Trophoblast cell (in vitro differentiated cells and primary cell): Measurements from ENCODE around the gene ZFAND2A.
"Not testable (repeated sequence)": the region's sequence is repeated elsewhere in the genome, so short reads cannot be mapped to it uniquely, and the experiment has no call there.

Experiments
- DNase-seq, 2 donors: peaks; one replicate each; pipeline ENCODE4 v3.0.0-alpha.2; 2016
- H2AFZ ChIP-seq: 2 replicates; pipeline ENCODE4 v1.6.1; 2013; ENCODE audit warnings: low read length, moderate library complexity, mild to moderate bottlenecking; ENCODE audit not compliant: insufficient read depth, poor library complexity
- H2AK5ac ChIP-seq: 2 replicates; pipeline ENCODE4 v1.6.1; 2013; ENCODE audit warnings: mild to moderate bottlenecking, low read length
- H2BK120ac ChIP-seq: 2 replicates; pipeline ENCODE4 v1.6.1; 2013; ENCODE audit warnings: low read length, mild to moderate bottlenecking, moderate library complexity; ENCODE audit not compliant: insufficient read depth, poor library complexity
- H2BK12ac ChIP-seq: 2 replicates; pipeline ENCODE4 v1.6.1; 2013; ENCODE audit warnings: mild to moderate bottlenecking, low read length, moderate library complexity
- H2BK5ac ChIP-seq: 2 replicates; pipeline ENCODE4 v1.6.1; 2013; ENCODE audit warnings: low read length, low read depth, moderate library complexity, mild to moderate bottlenecking; ENCODE audit not compliant: poor library complexity
- H3K14ac ChIP-seq: 2 replicates; pipeline ENCODE4 v1.6.1; 2013; ENCODE audit warnings: mild to moderate bottlenecking, low read length
- H3K18ac ChIP-seq: 2 replicates; pipeline ENCODE4 v1.6.1; 2013; ENCODE audit warnings: mild to moderate bottlenecking, low read length
- H3K23ac ChIP-seq: 2 replicates; pipeline ENCODE4 v1.6.1; 2013; ENCODE audit warnings: low read length
- H3K27ac ChIP-seq: 2 replicates; pipeline ENCODE4 v1.5.1; 2013; ENCODE audit warnings: low read depth, mild to moderate bottlenecking, inconsistent platforms, low read length, moderate library complexity
- H3K27me3 ChIP-seq: 2 replicates; pipeline ENCODE4 v1.6.1; 2013; ENCODE audit warnings: inconsistent platforms, mild to moderate bottlenecking, low read length, moderate library complexity; ENCODE audit not compliant: insufficient read depth
- H3K36me3 ChIP-seq, 2 experiments: 1 replicate in 1 of 2; 2 replicates in 1 of 2; pipeline ENCODE4 v1.6.1; 2013; ENCODE audit warnings: low read length in 2 of 2, mild to moderate bottlenecking in 2 of 2, moderate library complexity in 1 of 2; ENCODE audit not compliant: insufficient read depth in 2 of 2, control insufficient read depth in 1 of 2
- H3K4ac ChIP-seq: 2 replicates; pipeline ENCODE4 v1.6.1; 2013; ENCODE audit warnings: low read depth, mild to moderate bottlenecking, low read length, moderate library complexity
- H3K4me1 ChIP-seq, 2 experiments: 1 replicate in 1 of 2; 2 replicates in 1 of 2; pipeline ENCODE4 v1.6.1; 2013; ENCODE audit warnings: low read length in 2 of 2, mild to moderate bottlenecking in 2 of 2, moderate library complexity in 1 of 2; ENCODE audit not compliant: insufficient read depth in 2 of 2, control insufficient read depth in 1 of 2
- H3K4me2 ChIP-seq: 2 replicates; pipeline ENCODE4 v1.6.1; 2013; ENCODE audit warnings: inconsistent platforms, mild to moderate bottlenecking, low read length, moderate library complexity
- H3K4me3 ChIP-seq: 2 replicates; pipeline ENCODE4 v1.5.1; 2013; ENCODE audit warnings: mild to moderate bottlenecking, low read depth, low read length, inconsistent platforms
- H3K79me1 ChIP-seq: one replicate; pipeline ENCODE4 v1.6.1; 2013; ENCODE audit warnings: low read length
- H3K79me2 ChIP-seq: 2 replicates; pipeline ENCODE4 v1.6.1; 2013; ENCODE audit warnings: low read length, mild to moderate bottlenecking; ENCODE audit not compliant: control insufficient read depth, insufficient read depth, poor library complexity
- H3K9ac ChIP-seq: 2 replicates; pipeline ENCODE4 v1.6.1; 2013; ENCODE audit warnings: mild to moderate bottlenecking, low read length
- H3K9me3 ChIP-seq: 2 replicates; pipeline ENCODE4 v1.6.1; 2013; ENCODE audit warnings: low read depth, mild to moderate bottlenecking, control low read depth, inconsistent platforms, low read length; ENCODE audit not compliant: insufficient read depth
- H4K12ac ChIP-seq: 2 replicates; pipeline ENCODE4 v1.6.1; 2013; ENCODE audit warnings: low read depth, mild to moderate bottlenecking, low read length, moderate library complexity
- H4K8ac ChIP-seq: 2 replicates; pipeline ENCODE4 v1.6.1; 2013; ENCODE audit warnings: low read depth, mild to moderate bottlenecking, low read length, moderate library complexity
- H4K91ac ChIP-seq: one replicate; pipeline ENCODE4 v1.6.1; 2013; ENCODE audit warnings: low read depth, mild to moderate bottlenecking, low read length, moderate library complexity
- WGBS: extraction: QIAGEN DNeasy Blood & Tissue Kit; methylation state at CpG from one replicate; pipeline ENCODE4 v1.1.7; 2013; ENCODE audit warnings: missing lambda C conversion rate; ENCODE audit not compliant: insufficient read length, insufficient coverage; ENCODE audit errors: extremely low coverage; 5-methylcytosine and 5-hydroxymethylcytosine counted together

Gene ZFAND2A

GRCh38 chr7:1174881-1175596, 15.0 kb upstream of the ZFAND2A start:
- H3K4me2 ChIP-seq = no peak overlapping the region
- H3K9me3 ChIP-seq = peaks cover 1% of the 10 kb centered on the region
- H2AK5ac ChIP-seq = no peak overlapping the region
- H3K14ac ChIP-seq = no peak overlapping the region
- no peak overlapping the region for H2BK12ac ChIP-seq
- H4K8ac ChIP-seq = no peak overlapping the region
- no peak overlapping the region for H3K4me3 ChIP-seq
- WGBS = no CpG with 5 or more reads among the region's 29 CpGs
- no peak overlapping the region for H4K91ac ChIP-seq
- no peak overlapping the region for H3K9ac ChIP-seq
- H3K23ac ChIP-seq = no peak overlapping the region
- H2BK120ac ChIP-seq = no peak overlapping the region
- no peak overlapping the region for H2BK5ac ChIP-seq
- H3K79me1 ChIP-seq = no peaks in the 10 kb centered on the region
- H3K18ac ChIP-seq = no peak overlapping the region
- no peaks in the 10 kb centered on the region for H3K36me3 ChIP-seq
- no peak overlapping the region for H2AFZ ChIP-seq
- no peak overlapping the region for H3K27ac ChIP-seq
- no peak overlapping the region for H3K4ac ChIP-seq
- H3K79me2 ChIP-seq = no peaks in the 10 kb centered on the region
- H4K12ac ChIP-seq = peak overlapping the region; percentile 59
- peak in 1 of 2 donors; percentile 70 for DNase-seq
- no peaks in the 10 kb centered on the region for H3K27me3 ChIP-seq
- peaks cover 2 to 6% of the 10 kb centered on the region in 2 experiments for H3K4me1 ChIP-seq

- Histone ChIP-seq H3K4me1 (peaks cover 2 to 8% of the 10 kb centered on the region in 2 experiments), H3K9ac (no peak overlapping the region), H2BK5ac (no peak overlapping the region), H3K79me1 (no peaks in the 10 kb centered on the region), H3K27ac (no peak overlapping the region), H2AFZ (no peak overlapping the region), H3K9me3 (peaks cover 1% of the 10 kb centered on the region), H4K12ac (no peak overlapping the region), H3K4me3 (no peak overlapping the region), H3K27me3 (no peaks in the 10 kb centered on the region), H3K23ac (no peak overlapping the region), H4K8ac (no peak overlapping the region), H3K4me2 (no peak overlapping the region), H3K18ac (no peak overlapping the region), H3K79me2 (no peaks in the 10 kb centered on the region), H2AK5ac (no peak overlapping the region), H2BK120ac (no peak overlapping the region), H3K36me3 (no peaks in the 10 kb centered on the region), H3K4ac (no peak overlapping the region), H2BK12ac (no peak overlapping the region), H3K14ac (no peak overlapping the region), H4K91ac (no peak overlapping the region)
- WGBS = no CpG with 5 or more reads among the region's 11 CpGs
- no peak for DNase-seq
These were observed 14.0 kb upstream of the ZFAND2A start for GRCh38 chr7:1174002-1174401.

GRCh38 chr7:1172666-1173523, 12.9 kb upstream of the ZFAND2A start:
- H3K79me2 ChIP-seq = no peaks in the 10 kb centered on the region
- H3K18ac ChIP-seq = no peak overlapping the region
- H3K4me1 ChIP-seq = peaks cover 2 to 8% of the 10 kb centered on the region in 2 experiments
- no peak overlapping the region for H3K27ac ChIP-seq
- H3K9ac ChIP-seq = no peak overlapping the region
- no peak overlapping the region for H2AFZ ChIP-seq
- peaks cover 1% of the 10 kb centered on the region for H3K9me3 ChIP-seq
- H4K12ac ChIP-seq = no peak overlapping the region
- H2AK5ac ChIP-seq = no peak overlapping the region
- no peak overlapping the region for H3K4me3 ChIP-seq
- H3K14ac ChIP-seq = no peak overlapping the region
- no peaks in the 10 kb centered on the region for H3K27me3 ChIP-seq
- no peak overlapping the region for H3K4me2 ChIP-seq
- no peak overlapping the region for H2BK5ac ChIP-seq
- H3K79me1 ChIP-seq = no peaks in the 10 kb centered on the region
- H2BK120ac ChIP-seq = no peak overlapping the region
- H3K23ac ChIP-seq = no peak overlapping the region
- no peaks in the 10 kb centered on the region for H3K36me3 ChIP-seq
- H4K91ac ChIP-seq = no peak overlapping the region
- H2BK12ac ChIP-seq = no peak overlapping the region
- no peak for DNase-seq
- no CpG with 5 or more reads among the region's 27 CpGs for WGBS
- H3K4ac ChIP-seq = no peak overlapping the region
- H4K8ac ChIP-seq = no peak overlapping the region

- H3K4me1 ChIP-seq = not testable (repeated sequence)
These were observed 11.5 kb upstream of the ZFAND2A start for GRCh38 chr7:1171516-1171915.

More at GRCh38 chr7:1171516-1171915, 11.5 kb upstream of the ZFAND2A start:
- not testable (repeated sequence) for H2BK5ac ChIP-seq, H3K27me3 ChIP-seq, H3K23ac ChIP-seq, H4K8ac ChIP-seq, H4K12ac ChIP-seq, H4K91ac ChIP-seq, H3K36me3 ChIP-seq, H3K4ac ChIP-seq, H3K9me3 ChIP-seq, H3K27ac ChIP-seq, H3K4me2 ChIP-seq, H3K4me3 ChIP-seq, H2BK120ac ChIP-seq, H3K18ac ChIP-seq, H3K79me2 ChIP-seq, H3K9ac ChIP-seq, H3K79me1 ChIP-seq, DNase-seq, H3K14ac ChIP-seq, H2AFZ ChIP-seq, H2AK5ac ChIP-seq, H2BK12ac ChIP-seq
- WGBS = no CpG with 5 or more reads among the region's 7 CpGs
